ENCODE data around the gene MAPK1IP1L. TPM values are rescaled to one million over a fixed set of nuclear protein-coding genes. Genes with fewer than 3 reads are reported as not detected.

MAPK1IP1L gene
- total and polyA plus RNA-seq, 2 of the 8 experiments (the other 6 are each of a cell fraction or from before 2014, with no cell fraction given), result 111 to 228 TPM

- TF ChIP-seq CHD7 (IDR thresholded peaks at IDR 0.05; ENCODE audit: insufficient replicate concordance, low read length) (no peak), JUN (IDR thresholded peaks at IDR 0.05; ENCODE audit: low read depth, low read length) (no peak), KDM5A (IDR thresholded peaks at IDR 0.05; ENCODE audit: low read length) (no peak), EGR1 (IDR thresholded peaks at IDR 0.05; ENCODE audit: borderline replicate concordance, low read depth, low read length) (no peak)
Measured at GRCh38 chr14:55114720-55115119, 63.3 kb downstream of the MAPK1IP1L start (continued).

Measured in H1 (cell line).